Neutrophil (primary cell): Measurements from ENCODE around the gene L1CAM.

Experiments used
- H3K27ac ChIP-seq: fragments of 200-600 bp; sonication (generic); 2 replicates; pipeline ENCODE4 v1.5.1; 2016; ENCODE audit warnings: mild to moderate bottlenecking, moderate library complexity
- H3K27me3 ChIP-seq: fragments of 200-600 bp; sonication (generic); 2 replicates; pipeline ENCODE4 v1.6.0; 2016; ENCODE audit warnings: mild to moderate bottlenecking
- H3K36me3 ChIP-seq: fragments of 200-600 bp; sonication (generic); 2 replicates; pipeline ENCODE4 v1.5.1; 2017
- H3K4me1 ChIP-seq, 2 experiments: fragments of 200-600 bp in 1 of 2; sonication (generic) in 1 of 2; 1 replicate in 1 of 2; 2 replicates in 1 of 2; pipeline versions ENCODE4 v1.5.1 to v1.6.1; 2013 to 2016; ENCODE audit warnings: low read depth in 1 of 2, low read length in 1 of 2, mild to moderate bottlenecking in 1 of 2, moderate library complexity in 1 of 2; ENCODE audit not compliant: control insufficient read depth in 1 of 2, insufficient read depth in 1 of 2
- H3K4me3 ChIP-seq, 2 experiments: fragments of 200-600 bp in 1 of 2; sonication (generic) in 1 of 2; 1 replicate in 1 of 2; 2 replicates in 1 of 2; pipeline ENCODE4 v1.5.1; 2013 to 2016; ENCODE audit warnings: low read depth in 1 of 2, low read length in 1 of 2, mild to moderate bottlenecking in 1 of 2, moderate library complexity in 1 of 2
- H3K9me3 ChIP-seq: fragments of 200-600 bp; sonication (generic); 2 replicates; pipeline ENCODE4 v1.5.1; 2016
- TF ChIP-seq, protein P1 (sequence below): fragments of 200-600 bp; sonication (generic); IDR thresholded peaks from 2 replicates; pipeline ENCODE4 v1.5.1; 2016; ENCODE audit warnings: antibody characterized with exemption

The L1CAM gene

DNA sequence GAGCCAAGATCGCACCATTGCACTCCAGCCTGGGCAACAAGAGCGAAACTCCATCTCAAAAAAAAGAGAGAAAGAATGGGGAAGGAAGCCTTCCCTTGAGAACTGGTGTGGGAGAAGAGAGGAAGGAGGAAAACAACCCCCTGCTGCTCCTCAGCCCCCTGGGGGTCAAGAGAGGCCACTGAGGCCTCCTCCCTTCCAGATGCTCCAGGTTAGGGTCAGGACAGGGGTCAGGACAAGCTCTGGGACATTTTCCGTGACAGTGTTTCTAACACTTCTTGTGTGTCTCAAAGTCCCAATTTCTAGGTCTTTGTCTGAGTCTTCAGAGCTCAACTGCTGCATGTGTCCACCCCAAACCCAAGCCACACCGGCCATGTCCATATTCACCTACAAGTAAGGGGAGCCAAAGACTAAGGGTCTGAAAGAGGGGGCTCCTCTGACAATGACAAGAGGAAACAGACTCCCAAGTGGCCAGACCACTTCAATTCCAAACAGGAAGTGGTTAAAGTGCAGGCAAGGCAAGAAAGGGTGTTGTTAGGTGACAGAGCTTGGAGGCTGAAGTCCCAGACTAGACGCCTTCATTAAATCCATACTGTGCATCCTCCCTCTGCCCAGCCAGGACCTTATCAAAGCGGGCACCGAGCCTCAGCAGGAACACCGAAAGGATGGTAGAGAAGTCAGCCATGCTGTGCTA lies 8.3 kb downstream of the L1CAM start:
- Histone ChIP-seq H3K4me3 (no peak overlapping the region), H3K9me3 (no peaks in the 10 kb centered on the region), H3K27me3 (peaks cover 73% of the 10 kb centered on the region), H3K27ac (no peak overlapping the region), H3K36me3 (no peaks in the 10 kb centered on the region), H3K4me1 (no peaks in the 10 kb centered on the region)
- TF ChIP-seq, protein P1, sequence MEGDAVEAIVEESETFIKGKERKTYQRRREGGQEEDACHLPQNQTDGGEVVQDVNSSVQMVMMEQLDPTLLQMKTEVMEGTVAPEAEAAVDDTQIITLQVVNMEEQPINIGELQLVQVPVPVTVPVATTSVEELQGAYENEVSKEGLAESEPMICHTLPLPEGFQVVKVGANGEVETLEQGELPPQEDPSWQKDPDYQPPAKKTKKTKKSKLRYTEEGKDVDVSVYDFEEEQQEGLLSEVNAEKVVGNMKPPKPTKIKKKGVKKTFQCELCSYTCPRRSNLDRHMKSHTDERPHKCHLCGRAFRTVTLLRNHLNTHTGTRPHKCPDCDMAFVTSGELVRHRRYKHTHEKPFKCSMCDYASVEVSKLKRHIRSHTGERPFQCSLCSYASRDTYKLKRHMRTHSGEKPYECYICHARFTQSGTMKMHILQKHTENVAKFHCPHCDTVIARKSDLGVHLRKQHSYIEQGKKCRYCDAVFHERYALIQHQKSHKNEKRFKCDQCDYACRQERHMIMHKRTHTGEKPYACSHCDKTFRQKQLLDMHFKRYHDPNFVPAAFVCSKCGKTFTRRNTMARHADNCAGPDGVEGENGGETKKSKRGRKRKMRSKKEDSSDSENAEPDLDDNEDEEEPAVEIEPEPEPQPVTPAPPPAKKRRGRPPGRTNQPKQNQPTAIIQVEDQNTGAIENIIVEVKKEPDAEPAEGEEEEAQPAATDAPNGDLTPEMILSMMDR, result no peak

DNA sequence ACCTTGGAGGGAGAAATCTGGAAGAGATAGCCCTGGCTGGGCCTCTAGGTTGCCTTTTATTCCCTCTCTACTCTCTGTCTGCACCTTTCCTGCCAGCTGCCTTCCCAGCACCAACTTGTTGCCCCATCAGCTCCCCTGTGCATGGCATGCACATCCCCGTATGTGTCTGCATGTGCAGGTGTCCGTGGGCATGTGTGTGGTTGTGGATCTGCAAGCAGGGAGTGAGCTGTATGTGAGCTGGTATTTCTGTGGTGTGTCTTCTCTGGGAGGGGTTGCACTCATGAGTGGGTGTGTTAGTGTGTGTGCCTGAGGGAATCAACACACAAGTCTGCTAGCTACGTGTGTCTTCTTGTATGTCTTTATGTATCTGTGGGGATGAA lies 9.9 kb downstream of the L1CAM start:
- no peak overlapping the region for H3K27ac ChIP-seq
- TF ChIP-seq, protein P1, result no peak
- H3K27me3 ChIP-seq, result peaks cover 60% of the 10 kb centered on the region

DNA sequence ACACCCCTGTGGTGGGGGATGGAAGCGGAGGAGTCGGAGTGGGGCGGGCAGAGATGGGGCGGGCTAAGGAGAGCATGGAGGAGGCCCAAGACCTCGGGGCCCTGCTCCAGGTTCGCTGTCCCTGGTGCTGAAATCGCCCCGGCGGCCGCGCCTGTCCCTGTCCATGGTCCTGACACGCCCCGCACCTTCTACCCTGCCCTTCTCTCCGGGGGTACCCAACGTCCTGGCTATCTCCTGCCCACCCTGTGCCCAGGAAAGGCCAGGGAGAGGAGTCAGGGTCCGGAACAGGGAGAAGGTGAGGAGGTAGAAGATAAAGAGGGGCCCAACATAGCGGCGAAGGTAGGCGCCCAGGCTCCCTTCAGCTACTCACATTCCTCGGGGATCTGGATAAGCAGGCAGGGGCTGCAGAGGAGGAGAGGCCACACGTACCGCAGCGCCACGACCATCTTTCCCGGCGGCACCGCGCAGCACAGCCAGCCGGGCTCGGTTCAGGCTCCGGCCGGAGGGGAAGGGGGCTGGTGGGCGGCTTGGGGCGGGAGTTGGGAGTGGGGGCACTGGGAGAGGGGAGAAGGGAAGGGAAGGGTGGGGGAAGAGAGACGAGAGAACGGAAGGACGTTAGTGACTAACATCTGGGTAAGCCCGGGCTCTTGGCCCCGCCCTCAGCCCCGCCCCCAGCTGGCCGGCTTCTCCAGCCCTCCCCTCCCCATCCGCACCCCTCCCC lies 10.4 kb downstream of the L1CAM start:
- Histone ChIP-seq H3K9me3 (no peaks in the 10 kb centered on the region), H3K4me3 (no peak overlapping the region), H3K36me3 (no peaks in the 10 kb centered on the region), H3K4me1 (no peaks in the 10 kb centered on the region), H3K27me3 (peaks cover 60% of the 10 kb centered on the region), H3K27ac (no peak overlapping the region)
- TF ChIP-seq, protein P1, result no peak

More for the DNA sequence above, 9.9 kb downstream of the L1CAM start:
- no peak overlapping the region for H3K4me3 ChIP-seq
- H3K9me3 ChIP-seq, result no peaks in the 10 kb centered on the region
- H3K4me1 ChIP-seq, result no peaks in the 10 kb centered on the region
- no peaks in the 10 kb centered on the region for H3K36me3 ChIP-seq

DNA sequence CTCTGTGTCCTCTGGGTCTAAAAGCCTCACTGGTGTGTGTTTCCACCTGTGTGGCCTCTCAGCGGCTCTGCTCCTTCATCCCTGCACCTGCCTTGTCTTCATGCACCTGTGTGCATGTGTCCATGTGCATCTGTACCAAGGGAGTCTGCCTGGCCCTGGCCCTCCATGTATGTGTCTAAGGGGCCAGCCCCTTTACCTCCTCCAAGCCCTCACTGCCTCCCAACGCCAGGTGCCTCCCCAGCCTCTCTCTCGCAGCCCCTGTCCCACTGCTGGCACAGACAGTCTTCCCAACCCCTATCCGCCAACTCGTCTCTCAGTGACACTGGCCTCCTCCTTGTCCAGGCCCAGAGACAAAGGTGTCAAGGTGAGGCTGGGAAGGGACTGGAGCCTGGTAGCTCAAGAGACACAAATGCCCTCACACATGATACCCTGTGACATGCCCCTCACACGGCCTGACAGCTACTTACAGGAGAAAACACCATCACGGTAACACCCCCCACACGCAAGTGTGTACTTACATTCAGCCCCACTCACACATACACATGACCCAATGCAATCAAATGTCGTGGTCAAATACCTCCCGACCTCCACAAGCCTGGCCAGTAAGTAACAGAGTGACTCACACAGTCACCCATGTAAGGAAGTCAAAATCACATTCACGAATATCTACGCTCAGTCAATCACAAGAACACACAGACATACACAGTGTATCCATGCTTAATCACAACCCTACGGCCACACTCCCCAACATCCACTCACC lies 11.4 kb downstream of the L1CAM start:
- Histone ChIP-seq H3K27ac (no peak overlapping the region), H3K4me3 (no peak overlapping the region), H3K4me1 (no peaks in the 10 kb centered on the region), H3K27me3 (peaks cover 52% of the 10 kb centered on the region), H3K9me3 (no peaks in the 10 kb centered on the region), H3K36me3 (no peaks in the 10 kb centered on the region)
- TF ChIP-seq, protein P1, result no peak

DNA sequence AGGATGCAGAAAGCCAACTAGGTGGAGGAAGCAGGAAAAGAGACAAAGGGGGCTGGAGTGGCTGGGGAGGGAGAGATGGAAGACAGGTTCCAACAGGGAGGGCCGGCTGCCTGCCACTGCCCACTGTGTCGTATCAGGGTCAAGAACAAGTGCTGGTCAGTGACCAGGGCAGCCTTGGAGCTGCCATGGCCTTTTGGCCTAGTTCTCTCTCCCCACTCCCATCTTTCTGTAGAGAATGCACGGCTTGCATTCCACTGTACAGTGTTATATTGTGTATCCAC lies 11.9 kb downstream of the L1CAM start:
- Histone ChIP-seq H3K4me1 (no peaks in the 10 kb centered on the region), H3K9me3 (no peaks in the 10 kb centered on the region), H3K36me3 (no peaks in the 10 kb centered on the region), H3K27me3 (peaks cover 47% of the 10 kb centered on the region), H3K4me3 (no peak overlapping the region), H3K27ac (no peak overlapping the region)
- TF ChIP-seq, protein P1, result no peak
